Neuronal stem cell (in vitro differentiated cells): ENCODE measurements around the gene HERC3. TPM values are rescaled to one million over a fixed set of nuclear protein-coding genes. Genes with fewer than 3 reads are reported as not detected.

ENCODE experiments used
- small RNA-seq: library from polyadenylated mRNA; stranded (forward); fragments of <200 nt; extraction: miRNeasy Mini kit (QIAGEN cat#:217004); gene quantifications from one replicate; pipeline ENCODE3, GENCODE V24; 2013; ENCODE audit not compliant: insufficient read depth

HERC3 gene

Small RNAs within 50 kb of the gene (small RNA-seq; reads per million reads assigned to genes)
- gene RF02115 (not detected), gene RNU6-33P (not detected)
